Measurements from ENCODE around the gene MYZAP.

The MYZAP gene

DNA sequence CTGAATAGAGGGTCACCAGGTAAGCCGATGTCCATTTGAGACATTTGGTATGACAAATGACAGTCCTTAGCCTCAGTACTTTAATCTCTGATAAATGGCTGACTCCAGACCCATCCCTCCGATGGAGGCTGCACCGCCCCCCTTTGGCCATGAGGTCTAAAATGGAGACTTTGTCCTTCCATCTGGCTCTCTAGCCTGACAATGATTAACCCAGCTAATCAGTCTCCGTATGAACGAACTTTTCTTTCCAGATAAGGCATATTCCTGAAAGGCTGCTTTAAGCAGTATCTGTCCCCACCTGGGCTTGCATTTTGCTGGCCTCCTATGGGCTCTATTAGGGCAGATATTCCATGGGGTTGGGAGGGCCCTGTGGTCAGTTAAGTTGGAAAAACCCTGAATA is 10.8 kb upstream of the MYZAP start:
- no peak overlapping the region for H2AFZ ChIP-seq (ENCODE audit: low read depth, low read length)
- DNase-seq (no peak), ATAC-seq (ENCODE audit: insufficient read depth, low read depth) (no peak)
- H3K79me2 ChIP-seq (ENCODE audit: insufficient read depth, low read length): no peaks in the 10 kb centered on the region
- H3K27me3 ChIP-seq (ENCODE audit: insufficient read depth, low read length, poor library complexity): no peaks in the 10 kb centered on the region
- no peak overlapping the region for H3K27ac ChIP-seq (ENCODE audit: low read length)
- no peaks in the 10 kb centered on the region for H4K20me1 ChIP-seq (ENCODE audit: insufficient read depth, low read length)
- no peaks in the 10 kb centered on the region for H3K4me1 ChIP-seq (ENCODE audit: insufficient read depth, low read length)
- H3K9me3 ChIP-seq (ENCODE audit: insufficient read depth, low read length, severe bottlenecking): no peaks in the 10 kb centered on the region
- H3K9ac ChIP-seq (ENCODE audit: low read depth, low read length): no peak overlapping the region
- no peak overlapping the region for H3K4me3 ChIP-seq (ENCODE audit: low read depth in 1 of 2, low read length in 2 of 2)
- TF ChIP-seq, protein P1, sequence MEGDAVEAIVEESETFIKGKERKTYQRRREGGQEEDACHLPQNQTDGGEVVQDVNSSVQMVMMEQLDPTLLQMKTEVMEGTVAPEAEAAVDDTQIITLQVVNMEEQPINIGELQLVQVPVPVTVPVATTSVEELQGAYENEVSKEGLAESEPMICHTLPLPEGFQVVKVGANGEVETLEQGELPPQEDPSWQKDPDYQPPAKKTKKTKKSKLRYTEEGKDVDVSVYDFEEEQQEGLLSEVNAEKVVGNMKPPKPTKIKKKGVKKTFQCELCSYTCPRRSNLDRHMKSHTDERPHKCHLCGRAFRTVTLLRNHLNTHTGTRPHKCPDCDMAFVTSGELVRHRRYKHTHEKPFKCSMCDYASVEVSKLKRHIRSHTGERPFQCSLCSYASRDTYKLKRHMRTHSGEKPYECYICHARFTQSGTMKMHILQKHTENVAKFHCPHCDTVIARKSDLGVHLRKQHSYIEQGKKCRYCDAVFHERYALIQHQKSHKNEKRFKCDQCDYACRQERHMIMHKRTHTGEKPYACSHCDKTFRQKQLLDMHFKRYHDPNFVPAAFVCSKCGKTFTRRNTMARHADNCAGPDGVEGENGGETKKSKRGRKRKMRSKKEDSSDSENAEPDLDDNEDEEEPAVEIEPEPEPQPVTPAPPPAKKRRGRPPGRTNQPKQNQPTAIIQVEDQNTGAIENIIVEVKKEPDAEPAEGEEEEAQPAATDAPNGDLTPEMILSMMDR (IDR thresholded peaks at IDR 0.05; ENCODE audit: borderline replicate concordance, extremely low read depth, low read length, poor library complexity, severe bottlenecking): no peak
- no peak for TF ChIP-seq EZH2 (IDR thresholded peaks at IDR 0.05; ENCODE audit: borderline replicate concordance, low read depth, low read length, severe bottlenecking)
- no peaks in the 10 kb centered on the region for H3K36me3 ChIP-seq (ENCODE audit: insufficient read depth, low read length)
- no peak overlapping the region for H3K4me2 ChIP-seq (ENCODE audit: insufficient read depth, low read length)

DNA sequence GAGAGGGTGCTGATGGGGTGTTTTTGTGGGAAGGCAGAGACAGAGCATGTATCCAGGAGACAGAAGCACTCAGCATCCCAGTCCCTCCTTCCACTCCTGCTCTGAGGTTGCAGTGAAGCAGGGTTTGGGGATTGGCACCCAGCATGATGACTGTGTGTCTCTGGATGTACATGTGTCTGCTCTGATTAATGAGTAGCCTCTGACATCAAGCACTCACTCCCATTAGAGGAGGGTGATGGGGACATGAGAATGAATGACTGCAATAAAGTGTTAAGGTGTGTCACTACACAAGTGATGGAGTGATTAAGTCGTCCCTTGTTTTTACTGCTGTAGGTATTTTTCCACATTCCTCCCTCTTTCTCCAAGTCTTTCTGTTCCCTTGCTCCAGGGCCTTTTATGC is 9.6 kb upstream of the MYZAP start:
- no peak for DNase-seq
- Histone ChIP-seq H3K9ac (ENCODE audit: low read depth, low read length) (no peak overlapping the region), H4K20me1 (ENCODE audit: insufficient read depth, low read length) (no peaks in the 10 kb centered on the region), H3K27me3 (ENCODE audit: insufficient read depth, low read length, poor library complexity) (peaks cover 6% of the 10 kb centered on the region), H3K4me1 (ENCODE audit: insufficient read depth, low read length) (no peaks in the 10 kb centered on the region), H3K4me3 (ENCODE audit: low read depth in 1 of 2, low read length in 2 of 2) (no peak overlapping the region), H3K4me2 (ENCODE audit: insufficient read depth, low read length) (no peak overlapping the region), H3K27ac (ENCODE audit: low read length) (no peak overlapping the region), H3K79me2 (ENCODE audit: insufficient read depth, low read length) (no peaks in the 10 kb centered on the region), H3K36me3 (ENCODE audit: insufficient read depth, low read length) (no peaks in the 10 kb centered on the region), H2AFZ (ENCODE audit: low read depth, low read length) (no peak overlapping the region), H3K9me3 (ENCODE audit: insufficient read depth, low read length, severe bottlenecking) (no peaks in the 10 kb centered on the region)
- TF ChIP-seq, protein P1 (IDR thresholded peaks at IDR 0.05; ENCODE audit: borderline replicate concordance, extremely low read depth, low read length, poor library complexity, severe bottlenecking): no peak
- no peak for TF ChIP-seq EZH2 (IDR thresholded peaks at IDR 0.05; ENCODE audit: borderline replicate concordance, low read depth, low read length, severe bottlenecking)
- ATAC-seq (ENCODE audit: insufficient read depth, low read depth): no peak

- Histone ChIP-seq H3K4me3 (ENCODE audit: low read depth in 1 of 2, low read length in 2 of 2) (no peak overlapping the region), H3K4me1 (ENCODE audit: insufficient read depth, low read length) (no peaks in the 10 kb centered on the region), H3K27ac (ENCODE audit: low read length) (no peak overlapping the region), H3K27me3 (ENCODE audit: insufficient read depth, low read length, poor library complexity) (peaks cover 6% of the 10 kb centered on the region), H3K4me2 (ENCODE audit: insufficient read depth, low read length) (no peak overlapping the region), H3K36me3 (ENCODE audit: insufficient read depth, low read length) (no peaks in the 10 kb centered on the region), H2AFZ (ENCODE audit: low read depth, low read length) (no peak overlapping the region), H3K9me3 (ENCODE audit: insufficient read depth, low read length, severe bottlenecking) (no peaks in the 10 kb centered on the region), H4K20me1 (ENCODE audit: insufficient read depth, low read length) (no peaks in the 10 kb centered on the region), H3K79me2 (ENCODE audit: insufficient read depth, low read length) (no peaks in the 10 kb centered on the region), H3K9ac (ENCODE audit: low read depth, low read length) (no peak overlapping the region)
- TF ChIP-seq, protein P1 (IDR thresholded peaks at IDR 0.05; ENCODE audit: borderline replicate concordance, extremely low read depth, low read length, poor library complexity, severe bottlenecking): no peak
- no peak for TF ChIP-seq EZH2 (IDR thresholded peaks at IDR 0.05; ENCODE audit: borderline replicate concordance, low read depth, low read length, severe bottlenecking)
- ATAC-seq (ENCODE audit: insufficient read depth, low read depth) (no peak), DNase-seq (no peak)
Observed at GRCh38 chr15:57583282-57583681, 8.4 kb upstream of the MYZAP start.

DNA sequence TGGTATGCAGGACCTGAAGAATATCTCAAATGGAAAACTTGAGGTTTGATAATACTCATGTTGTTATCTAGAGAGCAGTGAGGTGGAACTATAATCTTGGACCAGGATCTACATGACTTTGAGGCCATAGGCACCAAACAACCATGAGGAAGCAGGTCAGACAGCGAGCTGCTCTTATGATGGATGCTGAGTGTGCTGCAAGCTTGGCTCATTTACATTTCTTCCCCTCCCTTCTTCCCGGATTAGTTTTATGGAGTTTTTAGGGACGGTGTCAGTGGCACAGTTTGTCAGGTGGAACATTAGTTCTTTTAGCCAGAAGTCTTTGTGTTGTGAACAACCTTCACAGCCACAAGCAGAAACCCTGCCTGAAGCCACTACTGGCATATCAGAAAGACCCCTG is 8.0 kb upstream of the MYZAP start:
- peaks cover 6% of the 10 kb centered on the region for H3K27me3 ChIP-seq (ENCODE audit: insufficient read depth, low read length, poor library complexity)
- H4K20me1 ChIP-seq (ENCODE audit: insufficient read depth, low read length): no peaks in the 10 kb centered on the region
- H3K4me3 ChIP-seq (ENCODE audit: low read depth in 1 of 2, low read length in 2 of 2): no peak overlapping the region
- no peaks in the 10 kb centered on the region for H3K79me2 ChIP-seq (ENCODE audit: insufficient read depth, low read length)
- H3K4me2 ChIP-seq (ENCODE audit: insufficient read depth, low read length): no peak overlapping the region
- no peak overlapping the region for H3K27ac ChIP-seq (ENCODE audit: low read length)
- no peak overlapping the region for H3K9ac ChIP-seq (ENCODE audit: low read depth, low read length)
- ATAC-seq (ENCODE audit: insufficient read depth, low read depth): no peak
- H3K4me1 ChIP-seq (ENCODE audit: insufficient read depth, low read length): no peaks in the 10 kb centered on the region
- H2AFZ ChIP-seq (ENCODE audit: low read depth, low read length): no peak overlapping the region
- no peaks in the 10 kb centered on the region for H3K9me3 ChIP-seq (ENCODE audit: insufficient read depth, low read length, severe bottlenecking)
- TF ChIP-seq, protein P1 (IDR thresholded peaks at IDR 0.05; ENCODE audit: borderline replicate concordance, extremely low read depth, low read length, poor library complexity, severe bottlenecking): no peak
- TF ChIP-seq EZH2 (IDR thresholded peaks at IDR 0.05; ENCODE audit: borderline replicate concordance, low read depth, low read length, severe bottlenecking): no peak
- no peaks in the 10 kb centered on the region for H3K36me3 ChIP-seq (ENCODE audit: insufficient read depth, low read length)
- no peak for DNase-seq
